ENCODE results near the gene OR52M1.

Gene OR52M1

GRCh38 chr11:4544891-4545290 is at the start of gene OR52M1:
Gene OR52M1, plus strand, starts transcription at chr11:4545191. Its CDS starts 0 bp downstream, at chr11:4545191.
- H3K4me3 ChIP-seq (ENCODE audit: low read depth in 1 of 2, low read length in 2 of 2) = no peak within 1 kb of the TSS
- H3K36me3 ChIP-seq (ENCODE audit: control insufficient read depth in 1 of 2, insufficient read depth in 2 of 2, low read length in 2 of 2) = no peaks in the 10 kb centered on the region
- peaks cover 0 to under 1% of the 10 kb centered on the region in 2 donors for H3K9me3 ChIP-seq (ENCODE audit: control insufficient read depth in 1 of 2, low read length in 2 of 2)
- no peaks in the 10 kb centered on the region for H3K27me3 ChIP-seq (ENCODE audit: low read depth, low read length)
- H3K4me1 ChIP-seq (ENCODE audit: control insufficient read depth in 1 of 2, insufficient read depth in 2 of 2, low read length in 2 of 2) = no peaks in the 10 kb centered on the region
- H3K27ac ChIP-seq (ENCODE audit: low read length) = no peak within 1 kb of the TSS

GRCh38 chr11:4495487-4495886 is 49.5 kb upstream of the OR52M1 start:
- no peak overlapping the region for H3K4me3 ChIP-seq (ENCODE audit: low read depth in 1 of 2, low read length in 2 of 2)
- H3K36me3 ChIP-seq (ENCODE audit: control insufficient read depth in 1 of 2, insufficient read depth in 2 of 2, low read length in 2 of 2) = no peaks in the 10 kb centered on the region
- no peaks in the 10 kb centered on the region for H3K9me3 ChIP-seq (ENCODE audit: control insufficient read depth in 1 of 2, low read length in 2 of 2)
- peaks cover 4% of the 10 kb centered on the region for H3K27me3 ChIP-seq (ENCODE audit: low read depth, low read length)
- H3K4me1 ChIP-seq (ENCODE audit: control insufficient read depth in 1 of 2, insufficient read depth in 2 of 2, low read length in 2 of 2) = peaks cover 0 to 5% of the 10 kb centered on the region in 2 donors
- no peak overlapping the region for H3K27ac ChIP-seq (ENCODE audit: low read length)

- Histone ChIP-seq H3K27ac (ENCODE audit: low read length) (no peak overlapping the region), H3K36me3 (ENCODE audit: control insufficient read depth in 1 of 2, insufficient read depth in 2 of 2, low read length in 2 of 2) (no peaks in the 10 kb centered on the region), H3K4me3 (ENCODE audit: low read depth in 1 of 2, low read length in 2 of 2) (no peak overlapping the region), H3K4me1 (ENCODE audit: control insufficient read depth in 1 of 2, insufficient read depth in 2 of 2, low read length in 2 of 2) (peaks cover 0 to 5% of the 10 kb centered on the region in 2 donors), H3K27me3 (ENCODE audit: low read depth, low read length) (peaks cover 4% of the 10 kb centered on the region), H3K9me3 (ENCODE audit: control insufficient read depth in 1 of 2, low read length in 2 of 2) (no peaks in the 10 kb centered on the region)
These were observed 49.0 kb upstream of the OR52M1 start for GRCh38 chr11:4495986-4496385.

- H3K9me3 ChIP-seq (ENCODE audit: control insufficient read depth in 1 of 2, low read length in 2 of 2) = no peaks in the 10 kb centered on the region
- no peaks in the 10 kb centered on the region for H3K36me3 ChIP-seq (ENCODE audit: control insufficient read depth in 1 of 2, insufficient read depth in 2 of 2, low read length in 2 of 2)
- H3K27ac ChIP-seq (ENCODE audit: low read length) = no peak overlapping the region
- H3K27me3 ChIP-seq (ENCODE audit: low read depth, low read length) = peaks cover 4% of the 10 kb centered on the region
- H3K4me1 ChIP-seq (ENCODE audit: control insufficient read depth in 1 of 2, insufficient read depth in 2 of 2, low read length in 2 of 2) = peaks cover 0 to 5% of the 10 kb centered on the region in 2 donors
- no peak overlapping the region for H3K4me3 ChIP-seq (ENCODE audit: low read depth in 1 of 2, low read length in 2 of 2)
These were observed 48.3 kb upstream of the OR52M1 start for GRCh38 chr11:4496557-4497248.

GRCh38 chr11:4508886-4509285 is 36.1 kb upstream of the OR52M1 start:
- no peak overlapping the region for H3K27ac ChIP-seq (ENCODE audit: low read length)
- no peaks in the 10 kb centered on the region for H3K9me3 ChIP-seq (ENCODE audit: control insufficient read depth in 1 of 2, low read length in 2 of 2)
- peaks cover 0 to 1% of the 10 kb centered on the region in 2 donors for H3K4me1 ChIP-seq (ENCODE audit: control insufficient read depth in 1 of 2, insufficient read depth in 2 of 2, low read length in 2 of 2)
- no peak overlapping the region for H3K4me3 ChIP-seq (ENCODE audit: low read depth in 1 of 2, low read length in 2 of 2)
- no peaks in the 10 kb centered on the region for H3K27me3 ChIP-seq (ENCODE audit: low read depth, low read length)
- no peaks in the 10 kb centered on the region for H3K36me3 ChIP-seq (ENCODE audit: control insufficient read depth in 1 of 2, insufficient read depth in 2 of 2, low read length in 2 of 2)

GRCh38 chr11:4511282-4512245 is 33.4 kb upstream of the OR52M1 start:
- Histone ChIP-seq H3K4me3 (ENCODE audit: low read depth in 1 of 2, low read length in 2 of 2) (no peak overlapping the region), H3K27me3 (ENCODE audit: low read depth, low read length) (no peaks in the 10 kb centered on the region), H3K36me3 (ENCODE audit: control insufficient read depth in 1 of 2, insufficient read depth in 2 of 2, low read length in 2 of 2) (no peaks in the 10 kb centered on the region), H3K9me3 (ENCODE audit: control insufficient read depth in 1 of 2, low read length in 2 of 2) (no peaks in the 10 kb centered on the region), H3K27ac (ENCODE audit: low read length) (no peak overlapping the region), H3K4me1 (ENCODE audit: control insufficient read depth in 1 of 2, insufficient read depth in 2 of 2, low read length in 2 of 2) (peaks cover 0 to 4% of the 10 kb centered on the region in 2 donors)

GRCh38 chr11:4514196-4514595 is 30.8 kb upstream of the OR52M1 start:
- H3K36me3 ChIP-seq (ENCODE audit: control insufficient read depth in 1 of 2, insufficient read depth in 2 of 2, low read length in 2 of 2) = no peaks in the 10 kb centered on the region
- no peaks in the 10 kb centered on the region for H3K27me3 ChIP-seq (ENCODE audit: low read depth, low read length)
- no peak overlapping the region for H3K4me3 ChIP-seq (ENCODE audit: low read depth in 1 of 2, low read length in 2 of 2)
- no peaks in the 10 kb centered on the region for H3K9me3 ChIP-seq (ENCODE audit: control insufficient read depth in 1 of 2, low read length in 2 of 2)
- peaks cover 0 to 4% of the 10 kb centered on the region in 2 donors for H3K4me1 ChIP-seq (ENCODE audit: control insufficient read depth in 1 of 2, insufficient read depth in 2 of 2, low read length in 2 of 2)
- H3K27ac ChIP-seq (ENCODE audit: low read length) = no peak overlapping the region

GRCh38 chr11:4522339-4522738 is 22.7 kb upstream of the OR52M1 start:
- H3K4me3 ChIP-seq (ENCODE audit: low read depth in 1 of 2, low read length in 2 of 2) = no peak overlapping the region
- H3K27ac ChIP-seq (ENCODE audit: low read length) = no peak overlapping the region
- H3K9me3 ChIP-seq (ENCODE audit: control insufficient read depth in 1 of 2, low read length in 2 of 2) = no peaks in the 10 kb centered on the region
- H3K27me3 ChIP-seq (ENCODE audit: low read depth, low read length) = no peaks in the 10 kb centered on the region
- no peaks in the 10 kb centered on the region for H3K36me3 ChIP-seq (ENCODE audit: control insufficient read depth in 1 of 2, insufficient read depth in 2 of 2, low read length in 2 of 2)
- no peaks in the 10 kb centered on the region for H3K4me1 ChIP-seq (ENCODE audit: control insufficient read depth in 1 of 2, insufficient read depth in 2 of 2, low read length in 2 of 2)

GRCh38 chr11:4522752-4523151 is 22.2 kb upstream of the OR52M1 start:
- no peak overlapping the region for H3K27ac ChIP-seq (ENCODE audit: low read length)
- no peaks in the 10 kb centered on the region for H3K27me3 ChIP-seq (ENCODE audit: low read depth, low read length)
- no peak overlapping the region for H3K4me3 ChIP-seq (ENCODE audit: low read depth in 1 of 2, low read length in 2 of 2)
- no peaks in the 10 kb centered on the region for H3K36me3 ChIP-seq (ENCODE audit: control insufficient read depth in 1 of 2, insufficient read depth in 2 of 2, low read length in 2 of 2)
- no peaks in the 10 kb centered on the region for H3K9me3 ChIP-seq (ENCODE audit: control insufficient read depth in 1 of 2, low read length in 2 of 2)
- no peaks in the 10 kb centered on the region for H3K4me1 ChIP-seq (ENCODE audit: control insufficient read depth in 1 of 2, insufficient read depth in 2 of 2, low read length in 2 of 2)

- H3K27me3 ChIP-seq (ENCODE audit: low read depth, low read length) = no peaks in the 10 kb centered on the region
- H3K27ac ChIP-seq (ENCODE audit: low read length) = no peak overlapping the region
- no peaks in the 10 kb centered on the region for H3K9me3 ChIP-seq (ENCODE audit: control insufficient read depth in 1 of 2, low read length in 2 of 2)
- no peak overlapping the region for H3K4me3 ChIP-seq (ENCODE audit: low read depth in 1 of 2, low read length in 2 of 2)
- H3K36me3 ChIP-seq (ENCODE audit: control insufficient read depth in 1 of 2, insufficient read depth in 2 of 2, low read length in 2 of 2) = no peaks in the 10 kb centered on the region
- H3K4me1 ChIP-seq (ENCODE audit: control insufficient read depth in 1 of 2, insufficient read depth in 2 of 2, low read length in 2 of 2) = no peaks in the 10 kb centered on the region
These were observed 21.3 kb upstream of the OR52M1 start for GRCh38 chr11:4523666-4524065.

GRCh38 chr11:4527926-4528325 is 17.1 kb upstream of the OR52M1 start:
- no peak overlapping the region for H3K27ac ChIP-seq (ENCODE audit: low read length)
- H3K4me3 ChIP-seq (ENCODE audit: low read depth in 1 of 2, low read length in 2 of 2) = no peak overlapping the region
- H3K9me3 ChIP-seq (ENCODE audit: control insufficient read depth in 1 of 2, low read length in 2 of 2) = no peaks in the 10 kb centered on the region
- H3K36me3 ChIP-seq (ENCODE audit: control insufficient read depth in 1 of 2, insufficient read depth in 2 of 2, low read length in 2 of 2) = no peaks in the 10 kb centered on the region
- H3K27me3 ChIP-seq (ENCODE audit: low read depth, low read length) = no peaks in the 10 kb centered on the region
- H3K4me1 ChIP-seq (ENCODE audit: control insufficient read depth in 1 of 2, insufficient read depth in 2 of 2, low read length in 2 of 2) = no peaks in the 10 kb centered on the region
